SH-SY5Y (cell line): ENCODE data around the gene ARHGEF17.

Source experiments
- GATA2 ChIP-seq: IDR thresholded peaks from 2 replicates; pipeline ENCODE4 v1.6.1; 2011; ENCODE audit warnings: mild to moderate bottlenecking, low read depth, low read length
- GATA3 ChIP-seq: IDR thresholded peaks from 2 replicates; pipeline ENCODE4 v1.6.1; 2011; ENCODE audit warnings: low read depth, mild to moderate bottlenecking, low read length, moderate library complexity

GRCh38 chr11:73380331-73380730 is 72.3 kb downstream of the ARHGEF17 start:
- no peak for TF ChIP-seq GATA2
- no peak for TF ChIP-seq GATA3
